ENCODE measurements around the gene PCYT1A.
"Not testable (repeated sequence)": the region's sequence is repeated elsewhere in the genome, so short reads cannot be mapped to it uniquely, and the experiment has no call there.

The PCYT1A gene

GRCh38 chr3:196287440-196288140 lies at the start of gene PCYT1A:
Gene PCYT1A (minus strand): TSS chr3:196287726. CDS start chr3:196270531, 17,195 bp downstream.
- peak; percentile 73 for DNase-seq

GRCh38 chr3:196336319-196337145 lies 49.0 kb upstream of the PCYT1A start:
- DNase-seq = no peak

GRCh38 chr3:196335503-196335948 lies 48.0 kb upstream of the PCYT1A start:
- DNase-seq = no peak

- no peak for DNase-seq
Measured at GRCh38 chr3:196334982-196335381, 47.5 kb upstream of the PCYT1A start.

- no peak for DNase-seq
Measured at GRCh38 chr3:196332168-196332567, 44.6 kb upstream of the PCYT1A start.

- DNase-seq = no peak
Measured at GRCh38 chr3:196327405-196327804, 39.9 kb upstream of the PCYT1A start.

- DNase-seq = no peak
Measured at GRCh38 chr3:196326936-196327335, 39.4 kb upstream of the PCYT1A start.

- DNase-seq = no peak
Measured at GRCh38 chr3:196323691-196324090, 36.2 kb upstream of the PCYT1A start.

- no peak for DNase-seq
Measured at GRCh38 chr3:196323016-196323415, 35.5 kb upstream of the PCYT1A start.

GRCh38 chr3:196321162-196321561 lies 33.6 kb upstream of the PCYT1A start:
- DNase-seq = no peak

- DNase-seq = no peak
Measured at GRCh38 chr3:196320137-196320536, 32.6 kb upstream of the PCYT1A start.

GRCh38 chr3:196317687-196318467 lies 30.4 kb upstream of the PCYT1A start, which contains the start of gene DYNLT2B:
Gene DYNLT2B (minus strand): TSS chr3:196318240. CDS start chr3:196318152, 88 bp downstream.
- peak; percentile 89 for DNase-seq

GRCh38 chr3:196316799-196317686 lies 29.5 kb upstream of the PCYT1A start:
- DNase-seq = not testable (repeated sequence)

- no peak for DNase-seq
Measured at GRCh38 chr3:196315821-196316220, 28.3 kb upstream of the PCYT1A start.

- DNase-seq = no peak
Measured at GRCh38 chr3:196314597-196314996, 27.1 kb upstream of the PCYT1A start.

- not testable (repeated sequence) for DNase-seq
Measured at GRCh38 chr3:196314086-196314485, 26.6 kb upstream of the PCYT1A start.

GRCh38 chr3:196302960-196303359 lies 15.4 kb upstream of the PCYT1A start:
- DNase-seq = not testable (repeated sequence)

GRCh38 chr3:196302551-196302950 lies 15.0 kb upstream of the PCYT1A start:
- not testable (repeated sequence) for DNase-seq

GRCh38 chr3:196298521-196298920 lies 11.0 kb upstream of the PCYT1A start:
- DNase-seq = no peak

- no peak for DNase-seq
Measured at GRCh38 chr3:196292286-196292923, 4.9 kb upstream of the PCYT1A start.

GRCh38 chr3:196288141-196288460 lies 575 bp upstream of the PCYT1A start:
- no peak for DNase-seq

GRCh38 chr3:196287090-196287439 lies 461 bp downstream of the PCYT1A start:
- no peak for DNase-seq

Measured in activated CD4-positive, CD25-positive, alpha-beta regulatory T cell treated with anti-CD3 and anti-CD28 coated beads, Interleukin-2, amount 50 U/mL, for 72 hours (primary cell).